ENCODE data around the gene BCAS4.

DNA sequence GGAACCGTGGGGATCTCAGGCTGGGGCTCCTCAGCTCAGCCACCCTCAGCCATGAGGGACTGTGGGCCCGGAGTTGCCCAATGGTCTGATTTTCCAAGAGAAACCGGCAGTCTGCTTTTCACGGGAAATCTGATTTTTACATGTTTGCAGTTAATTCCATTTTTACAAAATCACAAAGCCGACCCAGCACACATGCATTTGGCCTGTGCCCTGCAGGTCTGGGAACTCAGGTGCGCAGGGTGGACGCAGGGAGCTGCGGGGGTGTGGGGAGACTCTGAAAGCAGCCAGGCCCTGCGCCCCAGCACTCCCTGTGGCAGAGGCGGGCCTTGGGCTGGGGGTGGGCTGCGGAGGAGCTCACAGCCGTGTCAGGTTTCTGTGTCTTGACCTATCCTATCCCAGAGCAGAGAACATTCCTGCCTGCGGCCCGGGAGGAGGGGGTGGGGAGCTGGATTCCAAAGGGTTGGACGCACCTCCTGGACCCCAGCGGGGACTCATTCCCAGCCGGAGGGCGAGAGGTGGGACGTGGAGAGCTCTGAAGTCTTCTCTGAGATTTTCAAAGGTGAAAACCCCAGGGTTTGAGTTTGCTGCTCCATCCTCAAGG lies 75.8 kb downstream of the BCAS4 start:
- TF ChIP-seq CTCF (conservative IDR thresholded peaks at IDR 0.05 in 1 of 2, IDR thresholded peaks at IDR 0.05 in 1 of 2; ENCODE audit: extremely low read depth in 1 of 2, insufficient read depth in 1 of 2, low read depth in 1 of 2, low read length in 2 of 2) (no peak), EZH2 (IDR thresholded peaks at IDR 0.05; ENCODE audit: borderline replicate concordance, low read length) (no peak)
